A549 (cell line): ENCODE results near the gene WLS. TPM values are rescaled to one million over a fixed set of nuclear protein-coding genes. Genes with fewer than 3 reads are reported as not detected.
A peak's percentile ranks its signal among the peaks of the same experiment; 100 is the strongest.
"Not testable (repeated sequence)": the region's sequence is repeated elsewhere in the genome, so short reads cannot be mapped to it uniquely, and the experiment has no call there.

ENCODE experiments used
- ATAC-seq, 2 experiments: fragments of 200-7000 bp in 1 of 2; fragments of >200 bp in 1 of 2; cut with Nextera tagmentation in 1 of 2; cut with Tn5 transposase in 1 of 2; 3 replicates each; pipeline versions ENCODE4 v1.8.0 to v1.9.1; 2018 to 2020; ENCODE audit warnings: mild to moderate bottlenecking in 1 of 2, moderate library complexity in 1 of 2
- CTCF ChIA-PET: fragments of 300-600 bp; sonication (Branson Sonifier 250); formaldehyde crosslinking; extraction: SDS; loops from one replicate; lab custom pipeline; 2021; ENCODE audit warnings: antibody characterized with exemption, inconsistent platforms; lab: Yijun Ruan, JAX
- POLR2A ChIA-PET: fragments of 350-600 bp; formaldehyde crosslinking; extraction: SDS; loops from one replicate; lab custom pipeline; 2021; ENCODE audit warnings: antibody characterized with exemption, inconsistent platforms; lab: Yijun Ruan, JAX
- DNase-seq, 2 experiments: peaks; one replicate each; pipeline versions ENCODE4 v3.0.0 to v3.0.0-alpha.2; 2011 to 2016; ENCODE audit warnings: low read depth in 1 of 2, low spot score in 1 of 2
- FAIRE-seq: peaks from 2 replicates; lab custom pipeline; 2011; peaks lifted over from hg19 to GRCh38; lab: Jason Lieb, UNC
- H3K27ac ChIP-seq, 2 experiments: fragments of >200 bp; sonication (Bioruptor Twin); formaldehyde crosslinking; 3 replicates each; pipeline ENCODE4 v1.5.1; 2016 to 2017
- H3K4me1 ChIP-seq: fragments of >200 bp; sonication (Bioruptor Twin); formaldehyde crosslinking; 3 replicates; pipeline ENCODE4 v1.6.1; 2016
- H3K4me2 ChIP-seq: fragments of >200 bp; sonication (Bioruptor Twin); formaldehyde crosslinking; 3 replicates; pipeline ENCODE4 v1.6.1; 2016
- H3K4me3 ChIP-seq: fragments of >200 bp; sonication (Bioruptor Twin); formaldehyde crosslinking; 3 replicates; pipeline ENCODE4 v1.5.1; 2016
- H3K9me3 ChIP-seq: fragments of >200 bp; sonication (Bioruptor Twin); formaldehyde crosslinking; 3 replicates; pipeline ENCODE4 v1.6.1; 2016
- ATOH8 ChIP-seq: fragments of 250-450 bp; sonication (Bioruptor Pico); IDR thresholded peaks from 2 replicates; pipeline ENCODE4 v1.5.0; 2020; ENCODE audit warnings: low read depth, mild to moderate bottlenecking, moderate library complexity
- BHLHE40 ChIP-seq: IDR thresholded peaks from 2 replicates; pipeline ENCODE4 v1.6.1; 2012; ENCODE audit warnings: low read depth, low read length, inconsistent platforms
- EHMT2 ChIP-seq: fragments of 200-600 bp; sonication (generic); IDR thresholded peaks from 2 replicates; pipeline ENCODE4 v1.6.1; 2016; ENCODE audit warnings: antibody characterized with exemption, low read depth, mild to moderate bottlenecking, moderate library complexity
- EP300 ChIP-seq, 2 experiments: fragments of >200 bp; sonication (Bioruptor Twin); formaldehyde crosslinking; IDR thresholded peaks; 2 replicates in 1 of 2; 3 replicates in 1 of 2; pipeline ENCODE4 v1.6.1; 2016 to 2017
- HDAC2 ChIP-seq: fragments of 200-600 bp; sonication (generic); IDR thresholded peaks from 2 replicates; pipeline ENCODE4 v1.6.1; 2016
- HES2 ChIP-seq: fragments of >200 bp; sonication (Bioruptor Twin); formaldehyde crosslinking; IDR thresholded peaks from 2 replicates; pipeline ENCODE4 v1.6.1; 2016
- JUNB ChIP-seq: fragments of >200 bp; sonication (Bioruptor Twin); formaldehyde crosslinking; IDR thresholded peaks from 2 replicates; pipeline ENCODE4 v1.6.1; 2016
- MAFK ChIP-seq: fragments of 450-650 bp; IDR thresholded peaks from 2 replicates; pipeline ENCODE4 v1.6.1; 2014; ENCODE audit not compliant: partially characterized antibody
- MAZ ChIP-seq: fragments of 150-350 bp; IDR thresholded peaks from 2 replicates; pipeline ENCODE4 v1.6.1; 2014; ENCODE audit warnings: antibody characterized with exemption, low read depth, low read length, borderline replicate concordance
- MYC ChIP-seq: IDR thresholded peaks from 2 replicates; pipeline ENCODE4 v1.6.1; 2012; ENCODE audit warnings: mild to moderate bottlenecking, inconsistent platforms, low read length, improper control_type of control experiment, borderline replicate concordance
- NPAS2 ChIP-seq: fragments of 250-450 bp; sonication (Bioruptor Pico); IDR thresholded peaks from 2 replicates; pipeline ENCODE4 v1.8.0; 2022; ENCODE audit warnings: mild to moderate bottlenecking, moderate library complexity, borderline replicate concordance
- PHF8 ChIP-seq: fragments of 200-600 bp; sonication (generic); IDR thresholded peaks from 2 replicates; pipeline ENCODE4 v1.6.1; 2016; ENCODE audit warnings: low read depth, mild to moderate bottlenecking, antibody characterized with exemption, moderate library complexity, borderline replicate concordance
- RARB ChIP-seq: fragments of 250-450 bp; sonication (Bioruptor Pico); IDR thresholded peaks from 2 replicates; pipeline ENCODE4 v1.8.0; 2021; ENCODE audit warnings: mild to moderate bottlenecking, moderate library complexity
- REST ChIP-seq: fragments of 200-600 bp; sonication (generic); IDR thresholded peaks from 2 replicates; pipeline ENCODE4 v1.6.1; 2016; ENCODE audit warnings: antibody characterized with exemption, mild to moderate bottlenecking, moderate library complexity
- SREBF2 ChIP-seq: fragments of 450-650 bp; IDR thresholded peaks from 2 replicates; pipeline ENCODE4 v1.6.1; 2014; ENCODE audit warnings: mild to moderate bottlenecking, moderate library complexity
- USF2 ChIP-seq: fragments of 450-650 bp; IDR thresholded peaks from 2 replicates; pipeline ENCODE4 v1.6.1; 2014; ENCODE audit warnings: antibody characterized with exemption
- ZC3H11A ChIP-seq: fragments of 450-650 bp; IDR thresholded peaks from 2 replicates; pipeline ENCODE4 v1.6.1; 2014; ENCODE audit warnings: antibody characterized with exemption, mild to moderate bottlenecking
- WGBS: methylation state at CpG from one replicate; pipeline ENCODE4 v1.1.6; 2017; ENCODE audit errors: missing lambda C conversion rate; 5-methylcytosine and 5-hydroxymethylcytosine counted together
- polyA plus RNA-seq, 4 experiments: library from polyadenylated mRNA; depleted of rRNA in 3 of 4; stranded (reverse); fragments of >200 nt; fragmentation: RNase III in 1 of 4; extraction: RNeasy Plus Mini Kit Qiagen cat#74134 plus additional on column Dnase treatment in 1 of 4; gene quantifications; 2 replicates in 3 of 4; 3 replicates in 1 of 4; pipeline ENCODE4 v1.2.3, GENCODE V29; 2011 to 2017

The WLS gene
- polyA plus RNA-seq, 2 of the 4 experiments (the other 2 are of a cell fraction), result 6.6 to 12.1 TPM

- no peak overlapping the region for H3K4me3 ChIP-seq
- H3K9me3 ChIP-seq, result no peaks in the 10 kb centered on the region
- H3K27ac ChIP-seq, result peak overlapping the region in 1 of 2 experiments; percentile 49; a peak in 1 of 6 replicates
- TF ChIP-seq BHLHE40 (no peak), HES2 (no peak)
- ChIA-PET CTCF (interaction anchor here (0.5 to 1.4 kb wide), 4 partner anchors 13 to 1132 kb away, joined by 3 to 4 read pairs (median 3); no protein-coding TSS in a partner anchor), POLR2A (interaction anchor here (0.9 to 1.5 kb wide), 2 partner anchors 13 to 59 kb away, joined by 5 to 7 read pairs; partner anchors contain the start of gene WLS)
- H3K4me2 ChIP-seq, result peak overlapping the region; percentile 70
- peaks cover 15% of the 10 kb centered on the region for H3K4me1 ChIP-seq
- WGBS, result 34% methylated on average over 6 of the region's 6 CpGs
- FAIRE-seq (no peak), ATAC-seq (peak; percentile 33 to 64; a peak in 4 of 6 replicates), DNase-seq (no peak)
Measured at GRCh38 chr1:68173283-68173935, 58.9 kb downstream of the WLS start.

- POLR2A ChIA-PET, H3K4me2 ChIP-seq, H3K27ac ChIP-seq, H3K4me3 ChIP-seq, CTCF ChIA-PET, FAIRE-seq, DNase-seq, H3K9me3 ChIP-seq, ATAC-seq: not testable (repeated sequence)
- H3K4me1 ChIP-seq, result peaks cover 15% of the 10 kb centered on the region
- 65% methylated on average over 1 of the region's 1 CpG for WGBS
Measured at GRCh38 chr1:68171795-68172194, 60.5 kb downstream of the WLS start.

GRCh38 chr1:68168545-68169171, 63.7 kb downstream of the WLS start:
- no peak overlapping the region for H3K4me2 ChIP-seq
- CTCF ChIA-PET, result interaction anchor here (1.2 kb wide), 1 partner anchor 48 kb away, joined by 3 read pairs; no protein-coding TSS in a partner anchor
- 53% methylated on average over 4 of the region's 4 CpGs for WGBS
- H3K4me3 ChIP-seq, result no peak overlapping the region
- no peak for FAIRE-seq
- no peaks in the 10 kb centered on the region for H3K9me3 ChIP-seq
- no peak overlapping the region for H3K27ac ChIP-seq
- peaks cover 5% of the 10 kb centered on the region for H3K4me1 ChIP-seq
- DNase-seq, result no peak
- TF ChIP-seq SREBF2, result no peak
- no peak for TF ChIP-seq MYC
- TF ChIP-seq USF2, result no peak
- no peak for TF ChIP-seq JUNB
- TF ChIP-seq MAFK, result no peak
- TF ChIP-seq PHF8, result no peak
- TF ChIP-seq ZC3H11A, result no peak
- no peak for TF ChIP-seq HES2
- TF ChIP-seq EHMT2, result no peak
- no peak for TF ChIP-seq BHLHE40
- TF ChIP-seq HDAC2, result no peak
- no peak for TF ChIP-seq MAZ
- no peak for TF ChIP-seq RARB (CRISPR knock-in tag)
- no peak for TF ChIP-seq REST
- TF ChIP-seq NPAS2 (CRISPR knock-in tag), result no peak
- no peak for TF ChIP-seq ATOH8 (CRISPR knock-in tag)
- TF ChIP-seq EP300 (IDR thresholded peaks at IDR 0.05), result no peak
- POLR2A ChIA-PET, result no interaction called here
- no peak for ATAC-seq
